RPMI7951 (cell line): ENCODE data around the gene CHURC1. TPM values are rescaled to one million over a fixed set of nuclear protein-coding genes. Genes with fewer than 3 reads are reported as not detected.
A peak's percentile ranks its signal among the peaks of the same experiment; 100 is the strongest.

Experiments used
- DNase-seq: peaks from one replicate; pipeline ENCODE4 v3.0.0-alpha.2; 2012; ENCODE audit warnings: low read depth
- total RNA-seq: library from RNA; depleted of rRNA; stranded (reverse); fragments of >200 nt; shearing (Covaris generic); gene quantifications from 2 replicates; pipeline ENCODE4 v1.2.3, GENCODE V29; 2014

CHURC1 gene
- total RNA-seq, 1 experiment from 2014 or later: 62.2 TPM

- no peak for DNase-seq
These were observed 42.6 kb downstream of the CHURC1 start for GRCh38 chr14:64956697-64957406.

DNA sequence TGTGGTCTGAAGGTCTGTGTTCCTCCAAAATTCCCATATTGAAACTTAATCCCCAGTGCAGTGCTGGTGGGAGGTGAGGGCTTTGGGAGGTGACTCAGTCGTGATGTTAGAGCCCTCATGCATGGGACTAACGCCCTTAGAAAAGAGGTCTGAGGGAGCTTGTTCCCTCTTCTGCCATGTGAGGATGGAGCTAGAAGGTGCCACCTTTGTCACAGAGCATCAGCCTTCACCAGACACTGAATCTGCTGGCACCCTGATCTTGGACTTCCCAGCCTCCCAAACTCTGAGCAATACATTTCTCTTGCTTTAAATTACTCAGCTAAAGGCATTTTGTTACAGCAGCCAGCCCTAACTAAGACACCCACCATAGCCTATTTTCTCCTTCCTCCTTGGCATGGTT, 43.9 kb downstream of the CHURC1 start:
- DNase-seq: no peak

DNA sequence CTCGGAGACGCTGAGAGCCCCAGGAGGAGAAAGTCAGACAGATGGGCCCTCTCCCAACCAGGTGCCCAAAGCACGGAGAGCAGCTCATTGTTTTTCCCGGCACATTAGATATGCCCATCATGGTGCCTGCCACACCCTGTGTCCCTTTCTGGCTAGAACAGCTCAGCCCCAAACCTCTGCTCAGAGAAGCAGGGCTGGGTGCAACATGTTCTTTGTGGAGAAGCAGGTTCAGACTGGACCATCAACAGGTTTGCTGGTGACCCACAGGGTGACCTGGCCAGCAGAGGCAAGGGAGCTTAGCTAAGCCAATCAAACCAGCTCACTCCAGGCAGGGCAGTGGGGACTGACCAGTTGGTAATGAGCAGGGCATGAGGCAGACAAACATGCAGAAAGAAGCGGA, 44.5 kb downstream of the CHURC1 start:
- DNase-seq: no peak

GRCh38 chr14:64960762-64961276, 46.6 kb downstream of the CHURC1 start:
- DNase-seq: no peak

DNA sequence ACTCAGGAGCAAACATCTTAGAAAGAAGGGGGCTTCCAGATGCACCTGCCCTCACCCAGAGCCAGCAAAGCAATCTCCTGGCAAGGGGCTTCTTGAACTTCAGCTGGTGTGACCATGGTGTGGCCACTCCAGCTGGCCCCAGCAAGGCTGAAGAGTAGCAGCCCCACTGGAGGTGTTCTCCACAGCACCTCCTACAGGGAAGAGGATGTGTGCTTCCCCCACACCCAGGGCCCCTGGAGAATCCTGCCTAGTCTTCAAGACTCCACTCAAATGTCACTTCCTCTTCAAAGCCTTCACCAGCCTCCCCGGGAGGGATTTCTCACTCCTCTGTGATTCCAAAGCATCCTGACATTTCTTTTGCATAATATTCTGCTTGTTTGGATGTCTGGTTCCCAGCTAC, 49.4 kb downstream of the CHURC1 start:
- DNase-seq: no peak

- DNase-seq: no peak
These were observed 51.2 kb downstream of the CHURC1 start for GRCh38 chr14:64965356-64966000.

DNA sequence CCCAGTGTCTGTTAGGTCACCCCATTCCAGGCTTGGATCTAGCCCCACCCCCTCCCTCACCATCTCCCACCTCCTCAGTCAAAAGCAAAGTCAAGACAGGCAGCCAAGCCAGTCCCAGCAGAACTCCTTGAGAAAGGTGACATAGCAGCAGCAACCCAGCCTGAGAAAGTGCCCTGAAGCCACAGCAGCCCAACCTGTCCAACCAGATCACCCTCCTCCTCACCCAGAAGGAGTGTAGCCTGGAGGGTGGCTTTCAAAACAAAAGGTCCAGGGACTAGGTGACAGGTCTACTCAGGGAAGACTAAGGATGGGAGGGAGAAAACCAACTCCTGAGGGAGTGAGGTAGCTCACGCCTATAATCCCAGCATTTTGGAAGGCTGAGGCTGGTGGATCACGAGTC, 52.7 kb downstream of the CHURC1 start:
- no peak for DNase-seq

DNA sequence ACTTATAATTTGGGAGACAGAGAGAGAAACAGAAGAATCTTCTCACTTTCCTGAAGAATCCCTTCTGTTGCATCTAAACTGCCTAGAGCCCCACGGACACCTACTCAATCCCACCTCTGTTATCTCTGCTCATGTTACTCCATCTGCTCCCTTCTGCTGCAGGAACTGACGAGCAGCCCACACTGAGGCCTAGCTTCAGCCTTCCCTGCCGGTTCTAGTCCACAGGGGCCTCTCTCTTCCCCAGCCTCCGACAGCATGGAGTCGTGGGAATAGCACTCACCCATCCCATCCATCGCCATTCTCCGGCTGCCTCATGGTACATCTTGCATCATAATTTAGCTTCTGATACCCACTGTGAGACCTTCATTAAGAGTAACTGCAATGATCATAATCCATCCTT, 53.9 kb downstream of the CHURC1 start:
- no peak for DNase-seq

- DNase-seq: no peak
These were observed 54.4 kb downstream of the CHURC1 start for GRCh38 chr14:64968651-64969050.

DNA sequence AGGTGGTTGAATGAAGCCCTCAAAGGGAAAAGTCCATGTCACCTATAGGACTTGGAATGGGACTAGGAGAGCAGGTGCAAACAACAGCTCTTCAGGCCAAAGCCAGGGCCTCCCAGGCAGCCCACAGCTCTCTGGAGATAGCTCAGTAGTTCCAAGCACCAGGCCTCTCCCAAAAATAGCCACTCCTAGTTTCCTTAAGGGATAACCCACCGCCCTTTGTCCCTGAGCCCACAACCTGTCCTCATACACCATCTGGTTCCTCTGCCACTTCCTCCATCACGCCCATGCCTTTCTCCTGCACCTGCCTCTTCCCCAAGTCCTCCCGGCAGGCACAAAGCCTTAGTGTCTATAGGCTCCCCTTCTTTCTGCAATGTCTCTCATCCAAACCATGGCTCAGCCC, 55.8 kb downstream of the CHURC1 start:
- DNase-seq: no peak

DNA sequence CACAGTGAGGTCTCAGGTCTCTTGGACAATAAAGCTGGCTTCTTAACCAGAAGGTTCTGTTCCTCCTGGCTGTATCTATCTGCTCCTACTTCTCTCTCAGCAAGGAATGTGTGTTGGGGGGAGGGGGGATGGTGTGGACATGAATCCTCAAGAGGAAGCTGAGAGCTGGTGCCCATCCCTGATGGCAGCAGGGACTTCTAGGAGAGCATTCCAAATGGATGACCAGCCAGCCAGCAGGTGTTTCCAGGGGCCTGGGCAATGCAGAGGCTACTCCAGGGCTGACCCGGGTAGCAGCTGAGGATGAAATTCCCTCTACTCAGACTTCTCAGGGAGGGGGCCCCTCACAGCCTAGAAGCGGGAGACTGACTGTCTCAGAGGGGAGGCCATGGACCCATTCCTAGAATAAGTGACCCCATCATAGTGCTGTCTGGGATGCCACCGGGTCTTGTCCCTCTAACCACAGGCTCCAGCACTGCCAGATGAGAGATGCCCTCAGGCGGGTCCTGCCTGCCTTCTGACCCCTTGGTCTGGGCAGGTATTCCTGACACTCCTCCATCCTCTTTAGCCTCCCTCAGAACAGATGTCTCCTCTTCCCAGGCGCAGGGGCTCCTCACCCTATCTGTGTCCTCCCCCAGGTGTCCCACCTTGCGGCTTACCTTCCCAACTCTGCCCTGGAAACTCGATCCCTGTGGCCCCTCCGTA, 56.7 kb downstream of the CHURC1 start:
- no peak for DNase-seq

GRCh38 chr14:64971491-64971942, 57.3 kb downstream of the CHURC1 start:
- DNase-seq: no peak

- peak; percentile 22 for DNase-seq
These were observed 57.9 kb downstream of the CHURC1 start, which contains the start of gene RAB15 for GRCh38 chr14:64971943-64972791. TSS of gene RAB15 (minus strand) at chr14:64972336. CDS start at chr14:64972076, 260 bp downstream.

DNA sequence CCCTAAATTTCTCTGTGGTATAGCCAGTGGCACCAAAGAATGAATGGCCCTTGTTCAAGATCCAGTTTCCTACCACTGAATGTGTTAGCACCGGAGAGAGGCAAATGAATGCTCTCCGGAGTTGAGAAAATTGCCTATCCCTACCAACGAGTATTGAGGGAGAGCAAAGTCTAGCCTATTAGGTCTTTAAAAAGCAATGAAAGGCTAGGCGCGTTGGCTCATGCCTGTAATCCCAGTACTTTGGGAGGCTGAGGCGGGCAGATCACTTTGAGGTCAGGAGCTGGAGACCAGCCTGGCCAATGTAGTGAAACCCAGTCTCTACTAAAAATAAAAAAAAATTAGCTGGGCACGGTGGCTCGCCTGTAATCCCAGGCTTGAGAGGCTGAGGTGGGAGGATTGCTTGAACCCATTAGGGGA, 58.8 kb downstream of the CHURC1 start:
- DNase-seq: no peak

DNA sequence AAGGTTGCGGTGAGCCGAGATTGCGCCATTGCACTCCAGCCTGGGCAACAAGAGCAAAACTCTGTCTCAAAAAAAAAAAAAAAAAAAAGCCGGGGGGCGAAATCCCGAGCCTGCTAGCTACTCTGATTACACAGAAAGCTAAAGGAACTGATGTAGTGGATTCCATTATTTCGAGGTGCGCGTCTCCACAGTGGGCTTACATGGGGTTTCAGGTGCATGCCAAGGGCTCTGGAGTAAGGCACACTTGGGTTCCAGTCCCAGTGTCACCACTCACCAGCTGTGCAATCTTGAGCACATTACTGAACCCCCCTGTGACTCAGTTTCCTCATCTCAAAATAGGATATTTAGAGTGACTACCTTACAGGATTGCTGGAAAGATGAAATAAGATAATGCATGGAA, 59.6 kb downstream of the CHURC1 start:
- DNase-seq: no peak

DNA sequence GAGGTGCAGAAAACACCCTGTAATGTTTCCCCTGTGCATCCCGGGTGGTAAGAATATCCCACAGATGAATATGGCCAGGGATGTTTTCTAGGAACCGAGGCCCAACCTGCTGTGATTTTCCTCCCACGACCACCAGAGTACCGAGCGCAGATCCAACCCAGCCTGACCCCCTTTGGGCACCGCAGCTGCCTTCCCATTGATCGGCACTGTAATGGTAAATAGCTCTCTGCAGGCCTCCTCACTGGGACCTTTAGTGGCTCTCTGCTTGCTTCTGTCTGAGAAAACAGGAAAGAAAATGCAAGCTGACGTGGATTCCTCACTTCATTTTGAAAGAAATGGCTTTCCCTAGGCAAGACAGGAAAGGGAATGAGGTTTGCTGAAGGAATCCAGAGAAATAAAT, 60.3 kb downstream of the CHURC1 start:
- DNase-seq: no peak

DNA sequence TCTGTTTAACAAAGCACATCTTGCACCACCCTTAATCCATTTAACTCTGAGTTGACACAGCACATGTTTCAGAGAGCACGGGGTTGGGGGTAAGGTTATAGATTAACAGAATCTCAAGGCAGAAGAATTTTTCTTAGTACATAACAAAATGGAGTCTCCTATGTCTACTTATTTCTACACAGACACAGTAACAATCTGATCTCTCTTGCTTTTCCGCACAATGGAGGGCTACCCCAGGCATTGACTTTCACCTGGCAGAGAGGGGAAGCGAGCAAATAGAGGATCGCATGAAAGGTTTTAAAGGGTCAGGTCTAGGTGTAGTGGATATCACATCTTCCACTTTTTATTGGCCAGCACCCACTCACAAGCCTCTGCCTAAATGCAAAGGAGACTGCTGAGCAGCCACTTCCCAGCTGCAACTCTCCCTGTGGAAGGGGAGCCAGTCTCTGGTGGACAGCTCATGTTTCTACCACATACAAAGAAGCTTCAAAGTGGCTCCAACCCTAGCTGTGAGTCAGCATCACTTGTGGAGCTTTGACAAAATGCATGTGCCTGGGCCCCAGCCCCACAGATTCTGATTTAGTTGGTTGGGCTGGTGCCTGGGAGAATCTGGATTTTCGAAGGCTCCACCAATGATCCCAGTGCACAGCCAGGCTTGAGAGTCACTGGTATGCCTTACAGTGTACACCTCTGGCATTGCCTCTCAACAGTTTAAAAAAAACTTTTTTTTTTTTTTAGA, 65.2 kb downstream of the CHURC1 start:
- DNase-seq: peak; percentile 33

DNA sequence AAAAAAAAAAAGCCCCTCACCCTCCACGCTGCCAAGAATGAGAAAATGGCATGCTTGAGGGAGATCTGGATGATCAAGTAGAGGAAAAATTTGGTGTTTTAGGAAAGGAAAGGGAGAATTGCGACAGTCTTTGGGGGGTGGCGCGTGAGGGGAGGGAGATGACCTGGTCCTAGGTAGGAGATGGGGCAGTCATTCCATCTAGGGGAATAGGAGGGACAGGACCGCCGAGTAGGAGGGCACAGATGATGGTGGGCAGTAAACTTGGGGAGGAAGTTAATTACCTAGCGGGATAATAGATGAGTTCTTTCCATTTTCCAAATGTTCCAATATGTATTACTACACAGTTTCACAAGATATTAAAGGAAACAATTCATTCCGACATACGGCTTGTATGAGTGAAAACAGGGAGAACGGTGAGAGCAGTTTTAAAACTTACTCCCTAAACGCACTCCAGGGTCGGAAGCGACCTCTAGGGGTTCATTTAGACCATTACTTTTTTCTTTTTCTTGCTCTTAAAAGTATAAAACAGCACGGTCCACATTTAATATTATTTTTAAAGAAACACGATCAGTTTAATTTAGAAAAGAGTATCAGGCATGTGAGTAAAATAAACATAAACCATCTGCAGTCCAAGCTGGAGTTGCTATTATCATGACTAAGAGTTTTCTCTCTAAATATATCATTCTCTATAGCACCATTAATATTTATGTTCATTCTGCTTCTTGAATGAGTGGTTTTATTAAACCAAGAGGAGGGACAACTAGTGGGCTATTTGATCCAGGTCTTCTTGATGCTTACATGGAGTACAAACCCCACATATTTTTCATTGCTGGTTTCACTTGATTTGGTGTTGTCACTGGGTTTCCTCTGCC, 69.4 kb downstream of the CHURC1 start:
- peak; percentile 48 for DNase-seq
